CD14-positive monocyte (primary cell): ENCODE results near the gene TAF6. TPM values are rescaled to one million over a fixed set of nuclear protein-coding genes. Genes with fewer than 3 reads are reported as not detected.
A peak's percentile ranks its signal among the peaks of the same experiment; 100 is the strongest.

Experiments
- DNase-seq, 3 donors: peaks; one replicate each; pipeline ENCODE4 v3.0.0-alpha.2; 2011 to 2022
- H2AFZ ChIP-seq: 2 replicates; pipeline ENCODE4 v1.6.0; 2012; ENCODE audit warnings: mild to moderate bottlenecking, low read depth, low read length, inconsistent platforms; ENCODE audit not compliant: insufficient read depth, poor library complexity, severe bottlenecking
- H3K27ac ChIP-seq, 2 donors: 1 replicate in 1 of 2; 2 replicates in 1 of 2; pipeline ENCODE4 v1.5.1; 2012 to 2013; ENCODE audit warnings: low read length in 2 of 2, control low read depth in 1 of 2, inconsistent platforms in 1 of 2, low read depth in 1 of 2, mild to moderate bottlenecking in 1 of 2
- H3K27me3 ChIP-seq, 2 donors: one replicate each; pipeline versions ENCODE4 v1.6.0 to v1.6.1; 2011 to 2013; ENCODE audit warnings: low read length in 2 of 2; ENCODE audit not compliant: control insufficient read depth in 2 of 2, insufficient read depth in 2 of 2
- H3K36me3 ChIP-seq, 2 donors: replicated peaks in 1 of 2; 1 replicate in 1 of 2; 2 replicates in 1 of 2; pipeline versions ENCODE4 v1.5.1 to v1.6.1; 2012 to 2013; ENCODE audit warnings: low read length in 2 of 2, control low read depth in 1 of 2, inconsistent platforms in 1 of 2, mild to moderate bottlenecking in 1 of 2; ENCODE audit not compliant: insufficient read depth in 2 of 2, control insufficient read depth in 1 of 2
- H3K4me1 ChIP-seq, 2 donors: 1 replicate in 1 of 2; 2 replicates in 1 of 2; pipeline versions ENCODE4 v1.5.1 to v1.6.1; 2012 to 2013; ENCODE audit warnings: low read length in 2 of 2, control low read depth in 1 of 2, inconsistent platforms in 1 of 2, mild to moderate bottlenecking in 1 of 2, moderate library complexity in 1 of 2; ENCODE audit not compliant: insufficient read depth in 2 of 2, control insufficient read depth in 1 of 2
- H3K4me2 ChIP-seq: replicated peaks from 2 replicates; pipeline ENCODE3; 2012; ENCODE audit warnings: low read length, moderate library complexity, mild to moderate bottlenecking; ENCODE audit not compliant: poor library complexity, severe bottlenecking; ENCODE audit errors: extremely low read depth
- H3K4me3 ChIP-seq, 3 experiments: fragments of 200-600 bp in 1 of 3; sonication (generic) in 1 of 3; replicated peaks in 1 of 3; 1 replicate in 2 of 3; 2 replicates in 1 of 3; pipeline ENCODE4 v1.5.1; 2011 to 2013; ENCODE audit warnings: low read length in 3 of 3, mild to moderate bottlenecking in 3 of 3, control low read depth in 2 of 3, low read depth in 2 of 3, inconsistent platforms in 1 of 3, moderate library complexity in 1 of 3
- H3K79me2 ChIP-seq: 2 replicates; pipeline ENCODE4 v1.6.0; 2012; ENCODE audit warnings: mild to moderate bottlenecking, control low read depth, inconsistent platforms, low read length, moderate library complexity; ENCODE audit not compliant: insufficient read depth
- H3K9ac ChIP-seq: 2 replicates; pipeline ENCODE4 v1.6.0; 2017; ENCODE audit warnings: low read length, mild to moderate bottlenecking; ENCODE audit not compliant: insufficient read depth, poor library complexity, severe bottlenecking
- H3K9me3 ChIP-seq, 2 donors: replicated peaks in 1 of 2; 1 replicate in 1 of 2; 2 replicates in 1 of 2; pipeline versions ENCODE4 v1.5.1 to v1.6.1; 2012 to 2013; ENCODE audit warnings: low read length in 2 of 2, control low read depth in 1 of 2; ENCODE audit not compliant: control insufficient read depth in 1 of 2, insufficient read depth in 1 of 2
- H4K20me1 ChIP-seq: 2 replicates; pipeline ENCODE4 v1.6.0; 2012; ENCODE audit warnings: mild to moderate bottlenecking, low read length, control low read depth, moderate library complexity; ENCODE audit not compliant: insufficient read depth
- H3K27ac Mint-ChIP-seq, 7 donors: one replicate each; pipeline ENCODE4 v1.8.0; 2020; ENCODE audit warnings: mild to moderate bottlenecking in 7 of 7, mixed read lengths in 7 of 7, moderate library complexity in 6 of 7, inconsistent platforms in 2 of 7
- H3K27me3 Mint-ChIP-seq, 3 donors: one replicate each; pipeline ENCODE4 v1.8.0; 2021 to 2022; ENCODE audit warnings: low read depth in 3 of 3, mild to moderate bottlenecking in 3 of 3, mixed read lengths in 3 of 3, moderate library complexity in 3 of 3, inconsistent platforms in 1 of 3
- H3K36me3 Mint-ChIP-seq, 2 donors: one replicate each; pipeline ENCODE4 v1.8.0; 2020; ENCODE audit warnings: mixed read lengths in 2 of 2, inconsistent platforms in 1 of 2, mild to moderate bottlenecking in 1 of 2
- H3K4me1 Mint-ChIP-seq: one replicate; pipeline ENCODE4 v1.8.0; 2020; ENCODE audit warnings: mild to moderate bottlenecking, mixed read lengths
- H3K4me3 Mint-ChIP-seq, 2 donors: one replicate each; pipeline ENCODE4 v1.8.0; 2020; ENCODE audit warnings: mild to moderate bottlenecking in 2 of 2, mixed read lengths in 2 of 2, moderate library complexity in 1 of 2
- H3K9me3 Mint-ChIP-seq, 7 donors: one replicate each; pipeline ENCODE4 v1.8.0; 2020 to 2022; ENCODE audit warnings: mixed read lengths in 7 of 7, mild to moderate bottlenecking in 6 of 7, moderate library complexity in 6 of 7, inconsistent platforms in 2 of 7
- WGBS: methylation state at CpG from one replicate; pipeline ENCODE4 v1.1.5; 2013; ENCODE audit warnings: missing lambda C conversion rate; ENCODE audit not compliant: insufficient coverage; 5-methylcytosine and 5-hydroxymethylcytosine counted together
- intact Hi-C, 2 donors: fragments of 100-400 bp; cut with micrococcal nuclease; formaldehyde crosslinking; loops; one replicate each; pipeline versions ENCODE4 v1.15.0 to v1.15.1; 2023
- polyA plus RNA-seq, 3 donors: library from polyadenylated mRNA; depleted of rRNA in 1 of 3; unstranded in 2 of 3; stranded (reverse) in 1 of 3; fragments of 300-500 nt in 2 of 3; fragments of >200 nt in 1 of 3; fragmentation: Illumina TruSeq in 2 of 3; gene quantifications; 1 replicate in 2 of 3; 2 replicates in 1 of 3; pipeline ENCODE4 v1.2.3, GENCODE V29; 2012 to 2021
- TF ChIP-seq, protein P1 (sequence below): fragments of 200-600 bp; IDR thresholded peaks from one replicate; pipeline ENCODE4 v1.8.0; 2022; ENCODE audit warnings: antibody characterized with exemption, mild to moderate bottlenecking

The TAF6 gene
- polyA plus RNA-seq, 3 donors, result 9.6 to 28.9 (median 11.0) TPM

GRCh38 chr7:100153708-100154535, 34.8 kb upstream of the TAF6 start:
- H3K79me2 ChIP-seq, result peaks cover 91% of the 10 kb centered on the region
- DNase-seq, result no peak
- Mint-ChIP-seq H3K9me3 (peaks cover 0 to under 1% (median 0%) of the 10 kb centered on the region in 7 donors), H3K27ac (peak overlapping the region; percentile 32 to 91 (median 76)), H3K4me3 (no peak overlapping the region), H3K27me3 (peaks cover 0 to 1% (median 0%) of the 10 kb centered on the region in 3 donors), H3K36me3 (peaks cover 47 to 69% of the 10 kb centered on the region in 2 donors), H3K4me1 (peaks cover 77% of the 10 kb centered on the region)
- peaks cover 36 to 38% of the 10 kb centered on the region in 2 donors for H3K36me3 ChIP-seq
- H4K20me1 ChIP-seq, result peaks cover 55% of the 10 kb centered on the region
- WGBS, result 95% methylated on average over 4 of the region's 16 CpGs
- H3K4me2 ChIP-seq, result no peak overlapping the region
- no peak overlapping the region for H2AFZ ChIP-seq
- no peaks in the 10 kb centered on the region for H3K27me3 ChIP-seq
- H3K27ac ChIP-seq, result peak overlapping the region; percentile 30 to 51
- no peaks in the 10 kb centered on the region for H3K9me3 ChIP-seq
- no peak overlapping the region for H3K4me3 ChIP-seq
- peaks cover 82 to 95% of the 10 kb centered on the region in 2 donors for H3K4me1 ChIP-seq
- no peak overlapping the region for H3K9ac ChIP-seq
- intact Hi-C loops, result no loop called here
- TF ChIP-seq, protein P1, sequence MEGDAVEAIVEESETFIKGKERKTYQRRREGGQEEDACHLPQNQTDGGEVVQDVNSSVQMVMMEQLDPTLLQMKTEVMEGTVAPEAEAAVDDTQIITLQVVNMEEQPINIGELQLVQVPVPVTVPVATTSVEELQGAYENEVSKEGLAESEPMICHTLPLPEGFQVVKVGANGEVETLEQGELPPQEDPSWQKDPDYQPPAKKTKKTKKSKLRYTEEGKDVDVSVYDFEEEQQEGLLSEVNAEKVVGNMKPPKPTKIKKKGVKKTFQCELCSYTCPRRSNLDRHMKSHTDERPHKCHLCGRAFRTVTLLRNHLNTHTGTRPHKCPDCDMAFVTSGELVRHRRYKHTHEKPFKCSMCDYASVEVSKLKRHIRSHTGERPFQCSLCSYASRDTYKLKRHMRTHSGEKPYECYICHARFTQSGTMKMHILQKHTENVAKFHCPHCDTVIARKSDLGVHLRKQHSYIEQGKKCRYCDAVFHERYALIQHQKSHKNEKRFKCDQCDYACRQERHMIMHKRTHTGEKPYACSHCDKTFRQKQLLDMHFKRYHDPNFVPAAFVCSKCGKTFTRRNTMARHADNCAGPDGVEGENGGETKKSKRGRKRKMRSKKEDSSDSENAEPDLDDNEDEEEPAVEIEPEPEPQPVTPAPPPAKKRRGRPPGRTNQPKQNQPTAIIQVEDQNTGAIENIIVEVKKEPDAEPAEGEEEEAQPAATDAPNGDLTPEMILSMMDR, result no peak

- peaks cover 0 to 1% (median 0%) of the 10 kb centered on the region in 3 donors for H3K27me3 Mint-ChIP-seq
- Histone ChIP-seq H3K4me1 (peaks cover 81 to 97% of the 10 kb centered on the region in 2 donors), H3K9ac (no peak overlapping the region), H3K36me3 (peaks cover 36 to 38% of the 10 kb centered on the region in 2 donors), H4K20me1 (peaks cover 55% of the 10 kb centered on the region), H3K4me2 (peak overlapping the region; percentile 58), H3K27me3 (no peaks in the 10 kb centered on the region), H3K79me2 (peaks cover 93% of the 10 kb centered on the region), H3K27ac (peak overlapping the region; percentile 30 to 51), H3K9me3 (no peaks in the 10 kb centered on the region), H2AFZ (no peak overlapping the region), H3K4me3 (peak overlapping the region in 1 of 3 experiments; percentile 61)
- no peak for DNase-seq
- intact Hi-C loops, result no loop called here
- peak overlapping the region in 1 of 2 donors; percentile 78 for H3K4me3 Mint-ChIP-seq
- H3K27ac Mint-ChIP-seq, result peak overlapping the region; percentile 86 to 96 (median 91)
- WGBS, result 99% methylated on average over 7 of the region's 18 CpGs
- peaks cover 47 to 69% of the 10 kb centered on the region in 2 donors for H3K36me3 Mint-ChIP-seq
- H3K9me3 Mint-ChIP-seq, result peaks cover 0 to 3% (median 0%) of the 10 kb centered on the region in 7 donors
- TF ChIP-seq, protein P1, result no peak
- peaks cover 78% of the 10 kb centered on the region for H3K4me1 Mint-ChIP-seq
Measured at GRCh38 chr7:100152937-100153666, 33.9 kb upstream of the TAF6 start.
